Stimulated activated CD4-positive, alpha-beta T cell treated with anti-CD3 and anti-CD28 coated beads, Interleukin-12 subunit alpha, Interleukin-12 subunit beta, amount 100 ng/mL, for 4 hours (primary cell): ENCODE results near the gene HIGD1A.

ENCODE experiments used
- DNase-seq: peaks from one replicate; pipeline ENCODE4 v3.0.0-alpha.2; 2020

The HIGD1A gene

GRCh38 chr3:42752961-42753360 is 51.3 kb downstream of the HIGD1A start:
- no peak for DNase-seq

GRCh38 chr3:42752441-42752840 is 51.8 kb downstream of the HIGD1A start:
- DNase-seq, result no peak

GRCh38 chr3:42751609-42752008 is 52.7 kb downstream of the HIGD1A start:
- no peak for DNase-seq

- DNase-seq, result no peak
Observed at GRCh38 chr3:42750834-42751233, 53.5 kb downstream of the HIGD1A start.

GRCh38 chr3:42749753-42750231 is 54.5 kb downstream of the HIGD1A start:
- DNase-seq, result no peak

GRCh38 chr3:42749025-42749752 is 55.1 kb downstream of the HIGD1A start:
- no peak for DNase-seq

GRCh38 chr3:42747581-42747980 is 56.7 kb downstream of the HIGD1A start:
- DNase-seq, result peak; percentile 8

- no peak for DNase-seq
Observed at GRCh38 chr3:42746455-42747450, 57.5 kb downstream of the HIGD1A start.

GRCh38 chr3:42745776-42746454 is 58.4 kb downstream of the HIGD1A start:
- DNase-seq, result no peak

- DNase-seq, result no peak
Observed at GRCh38 chr3:42745291-42745745, 59.0 kb downstream of the HIGD1A start.

GRCh38 chr3:42743204-42743995 is 60.9 kb downstream of the HIGD1A start:
- DNase-seq, result no peak

- no peak for DNase-seq
Observed at GRCh38 chr3:42742688-42743087, 61.6 kb downstream of the HIGD1A start.

GRCh38 chr3:42742259-42742658 is 62.0 kb downstream of the HIGD1A start:
- DNase-seq, result no peak

GRCh38 chr3:42741796-42742195 is 62.5 kb downstream of the HIGD1A start:
- no peak for DNase-seq

GRCh38 chr3:42739401-42740158 is 64.7 kb downstream of the HIGD1A start:
- DNase-seq, result no peak

- no peak for DNase-seq
Observed at GRCh38 chr3:42736531-42736930, 67.8 kb downstream of the HIGD1A start.

GRCh38 chr3:42736081-42736480 is 68.2 kb downstream of the HIGD1A start:
- no peak for DNase-seq

- DNase-seq, result no peak
Observed at GRCh38 chr3:42735615-42736014, 68.7 kb downstream of the HIGD1A start.

- DNase-seq, result no peak
Observed at GRCh38 chr3:42735019-42735418, 69.3 kb downstream of the HIGD1A start.

GRCh38 chr3:42734263-42734860 is 69.9 kb downstream of the HIGD1A start:
- no peak for DNase-seq
